Measurements from ENCODE around the gene HSPG2. TPM values are rescaled to one million over a fixed set of nuclear protein-coding genes. Genes with fewer than 3 reads are reported as not detected.

The HSPG2 gene
- total RNA-seq, 1 donor from 2014 or later = 221 TPM

GRCh38 chr1:21893046-21893805 lies 43.9 kb downstream of the HSPG2 start:
- DNase-seq (ENCODE audit: low spot score in 2 of 2, unreplicated experiment in 2 of 2) = no peak
- peak overlapping the region; percentile 62 for H3K27ac Mint-ChIP-seq

GRCh38 chr1:21891621-21892479 lies 45.3 kb downstream of the HSPG2 start:
- no peaks in the 10 kb centered on the region for H3K27me3 Mint-ChIP-seq (ENCODE audit: low read depth)
- peaks cover 11% of the 10 kb centered on the region for H3K36me3 Mint-ChIP-seq
- no peaks in the 10 kb centered on the region for H3K9me3 Mint-ChIP-seq
- H3K4me1 Mint-ChIP-seq = peaks cover 11% of the 10 kb centered on the region
- H3K27ac Mint-ChIP-seq = no peak overlapping the region
- TF ChIP-seq CTCF (IDR thresholded peaks at IDR 0.05; ENCODE audit: unreplicated experiment) = no peak
- DNase-seq (ENCODE audit: low spot score in 2 of 2, unreplicated experiment in 2 of 2) = no peak
- no peak overlapping the region for H3K4me3 Mint-ChIP-seq

More at GRCh38 chr1:21893046-21893805, 43.9 kb downstream of the HSPG2 start:
- H3K4me1 Mint-ChIP-seq = peaks cover 18% of the 10 kb centered on the region
- H3K9me3 Mint-ChIP-seq = no peaks in the 10 kb centered on the region
- H3K36me3 Mint-ChIP-seq = peaks cover 11% of the 10 kb centered on the region
- H3K4me3 Mint-ChIP-seq = no peak overlapping the region
- H3K27me3 Mint-ChIP-seq (ENCODE audit: low read depth) = no peaks in the 10 kb centered on the region
- no peak for TF ChIP-seq CTCF (IDR thresholded peaks at IDR 0.05; ENCODE audit: unreplicated experiment)

- H3K27ac Mint-ChIP-seq = no peak overlapping the region
- no peak for TF ChIP-seq CTCF (IDR thresholded peaks at IDR 0.05; ENCODE audit: unreplicated experiment)
- no peak overlapping the region for H3K4me3 Mint-ChIP-seq
- no peaks in the 10 kb centered on the region for H3K27me3 Mint-ChIP-seq (ENCODE audit: low read depth)
- H3K9me3 Mint-ChIP-seq = no peaks in the 10 kb centered on the region
- H3K36me3 Mint-ChIP-seq = peaks cover 13% of the 10 kb centered on the region
- no peak for DNase-seq (ENCODE audit: low spot score in 2 of 2, unreplicated experiment in 2 of 2)
- peaks cover 4% of the 10 kb centered on the region for H3K4me1 Mint-ChIP-seq
Measured at GRCh38 chr1:21891081-21891480, 46.0 kb downstream of the HSPG2 start.

GRCh38 chr1:21888500-21888899 lies 48.6 kb downstream of the HSPG2 start:
- no peaks in the 10 kb centered on the region for H3K27me3 Mint-ChIP-seq (ENCODE audit: low read depth)
- H3K9me3 Mint-ChIP-seq = no peaks in the 10 kb centered on the region
- TF ChIP-seq CTCF (IDR thresholded peaks at IDR 0.05; ENCODE audit: unreplicated experiment) = no peak
- DNase-seq (ENCODE audit: low spot score in 2 of 2, unreplicated experiment in 2 of 2) = no peak
- H3K27ac Mint-ChIP-seq = no peak overlapping the region
- peaks cover under 1% of the 10 kb centered on the region for H3K4me1 Mint-ChIP-seq
- H3K36me3 Mint-ChIP-seq = peaks cover 23% of the 10 kb centered on the region
- H3K4me3 Mint-ChIP-seq = no peak overlapping the region

- Mint-ChIP-seq H3K36me3 (peaks cover 23% of the 10 kb centered on the region), H3K4me1 (no peaks in the 10 kb centered on the region), H3K27me3 (ENCODE audit: low read depth) (no peaks in the 10 kb centered on the region), H3K27ac (no peak overlapping the region), H3K4me3 (no peak overlapping the region), H3K9me3 (no peaks in the 10 kb centered on the region)
- DNase-seq (ENCODE audit: low spot score in 2 of 2, unreplicated experiment in 2 of 2) = no peak
- no peak for TF ChIP-seq CTCF (IDR thresholded peaks at IDR 0.05; ENCODE audit: unreplicated experiment)
Measured at GRCh38 chr1:21887796-21888195, 49.3 kb downstream of the HSPG2 start.

Measured in mesothelial cell of epicardium (in vitro differentiated cells).